Measurements from ENCODE around the gene CHST8.

DNA sequence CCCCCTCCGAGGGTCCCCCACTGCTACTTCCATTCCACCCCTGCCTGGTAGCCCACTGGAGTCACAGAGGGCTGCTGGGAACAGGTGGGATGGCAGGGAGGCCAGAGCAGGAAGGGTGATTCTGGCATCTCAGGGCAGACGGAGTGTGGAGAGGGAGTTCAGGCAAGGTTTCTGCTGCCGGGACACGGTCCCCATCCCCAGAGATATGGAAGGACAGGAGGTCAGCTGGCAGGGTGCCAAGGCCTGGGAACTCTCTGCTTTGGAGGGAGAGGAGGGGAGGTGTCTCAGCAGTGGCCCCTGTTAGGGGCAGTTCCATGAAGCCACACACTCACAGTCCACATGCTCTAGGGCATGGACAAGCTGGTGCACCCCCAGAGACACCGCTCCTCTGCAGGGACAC is 68.1 kb downstream of the CHST8 start:
- TF ChIP-seq RAD21 (IDR thresholded peaks at IDR 0.05; ENCODE audit: low read depth) (no peak), CEBPB (IDR thresholded peaks at IDR 0.05) (no peak), EP300 (IDR thresholded peaks at IDR 0.05; ENCODE audit: borderline replicate concordance) (no peak), FOXM1 (IDR thresholded peaks at IDR 0.05; ENCODE audit: borderline replicate concordance, low read depth) (no peak), YY1 (IDR thresholded peaks at IDR 0.05; ENCODE audit: low read depth) (no peak), TEAD4 (IDR thresholded peaks at IDR 0.05) (no peak), TAF1 (IDR thresholded peaks at IDR 0.05; ENCODE audit: low read depth) (no peak), CREB1 (IDR thresholded peaks at IDR 0.05; ENCODE audit: low read depth) (no peak)
- TF ChIP-seq, protein P1, sequence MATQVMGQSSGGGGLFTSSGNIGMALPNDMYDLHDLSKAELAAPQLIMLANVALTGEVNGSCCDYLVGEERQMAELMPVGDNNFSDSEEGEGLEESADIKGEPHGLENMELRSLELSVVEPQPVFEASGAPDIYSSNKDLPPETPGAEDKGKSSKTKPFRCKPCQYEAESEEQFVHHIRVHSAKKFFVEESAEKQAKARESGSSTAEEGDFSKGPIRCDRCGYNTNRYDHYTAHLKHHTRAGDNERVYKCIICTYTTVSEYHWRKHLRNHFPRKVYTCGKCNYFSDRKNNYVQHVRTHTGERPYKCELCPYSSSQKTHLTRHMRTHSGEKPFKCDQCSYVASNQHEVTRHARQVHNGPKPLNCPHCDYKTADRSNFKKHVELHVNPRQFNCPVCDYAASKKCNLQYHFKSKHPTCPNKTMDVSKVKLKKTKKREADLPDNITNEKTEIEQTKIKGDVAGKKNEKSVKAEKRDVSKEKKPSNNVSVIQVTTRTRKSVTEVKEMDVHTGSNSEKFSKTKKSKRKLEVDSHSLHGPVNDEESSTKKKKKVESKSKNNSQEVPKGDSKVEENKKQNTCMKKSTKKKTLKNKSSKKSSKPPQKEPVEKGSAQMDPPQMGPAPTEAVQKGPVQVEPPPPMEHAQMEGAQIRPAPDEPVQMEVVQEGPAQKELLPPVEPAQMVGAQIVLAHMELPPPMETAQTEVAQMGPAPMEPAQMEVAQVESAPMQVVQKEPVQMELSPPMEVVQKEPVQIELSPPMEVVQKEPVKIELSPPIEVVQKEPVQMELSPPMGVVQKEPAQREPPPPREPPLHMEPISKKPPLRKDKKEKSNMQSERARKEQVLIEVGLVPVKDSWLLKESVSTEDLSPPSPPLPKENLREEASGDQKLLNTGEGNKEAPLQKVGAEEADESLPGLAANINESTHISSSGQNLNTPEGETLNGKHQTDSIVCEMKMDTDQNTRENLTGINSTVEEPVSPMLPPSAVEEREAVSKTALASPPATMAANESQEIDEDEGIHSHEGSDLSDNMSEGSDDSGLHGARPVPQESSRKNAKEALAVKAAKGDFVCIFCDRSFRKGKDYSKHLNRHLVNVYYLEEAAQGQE (IDR thresholded peaks at IDR 0.05; ENCODE audit: low read depth) = no peak
- TF ChIP-seq, protein P2, sequence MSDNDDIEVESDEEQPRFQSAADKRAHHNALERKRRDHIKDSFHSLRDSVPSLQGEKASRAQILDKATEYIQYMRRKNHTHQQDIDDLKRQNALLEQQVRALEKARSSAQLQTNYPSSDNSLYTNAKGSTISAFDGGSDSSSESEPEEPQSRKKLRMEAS (IDR thresholded peaks at IDR 0.05) = no peak
